ENCODE data around the gene SIGLEC1.

- TF ChIP-seq CTCF (IDR thresholded peaks at IDR 0.05) (no peak), POLR2A (IDR thresholded peaks at IDR 0.05) (no peak)
Measured at GRCh38 chr20:3744037-3744436, 31.6 kb upstream of the SIGLEC1 start.
